Measurements from ENCODE around the gene ZNF195. TPM values are rescaled to one million over a fixed set of nuclear protein-coding genes. Genes with fewer than 3 reads are reported as not detected.

Gene ZNF195
- total RNA-seq, 1 experiment from 2014 or later, result 116 TPM

GRCh38 chr11:3357994-3358676 lies 20.8 kb downstream of the ZNF195 start:
- H3K23me2 ChIP-seq (ENCODE audit: insufficient read length, low read depth, low read length, poor library complexity, severe bottlenecking), result no peaks in the 10 kb centered on the region
- no peak overlapping the region for H2BK120ac ChIP-seq (ENCODE audit: low read depth, low read length, poor library complexity, severe bottlenecking)
- H3K23ac ChIP-seq (ENCODE audit: insufficient read length, low read depth, low read length), result no peak overlapping the region
- H3K18ac ChIP-seq (ENCODE audit: insufficient read length, low read depth, low read length), result no peak overlapping the region
- no peak overlapping the region for H3K9ac ChIP-seq (ENCODE audit: extremely low read depth, insufficient read length, low read length)
- no peak overlapping the region for H2BK5ac ChIP-seq (ENCODE audit: insufficient read length, low read length)
- H3K4me1 Mint-ChIP-seq, result no peaks in the 10 kb centered on the region
- peaks cover 69 to 71% (median 71%) of the 10 kb centered on the region in 3 experiments for H3K36me3 Mint-ChIP-seq (ENCODE audit: insufficient read depth in 1 of 3, low read depth in 3 of 3)
- peaks cover 19% of the 10 kb centered on the region for H3K27me3 Mint-ChIP-seq (ENCODE audit: low read depth)
- no peak for TF ChIP-seq CTCF (conservative IDR thresholded peaks at IDR 0.05)
- H2AK5ac ChIP-seq (ENCODE audit: insufficient read length, low read length), result no peak overlapping the region
- no peak overlapping the region for H2BK20ac ChIP-seq (ENCODE audit: low read depth, low read length, poor library complexity, severe bottlenecking)
- H2AFZ ChIP-seq (ENCODE audit: low read length), result no peak overlapping the region
- H3K27ac Mint-ChIP-seq, result no peak overlapping the region
- no peak overlapping the region for H3K4me3 Mint-ChIP-seq
- no peak for DNase-seq
- H4K8ac ChIP-seq (replicated peaks; ENCODE audit: insufficient read length, low read depth, low read length), result no peak overlapping the region
- peaks cover 59% of the 10 kb centered on the region for H3K9me3 ChIP-seq (ENCODE audit: control insufficient read depth, low read depth, low read length)
- H3K4me1 ChIP-seq (ENCODE audit: insufficient read depth, low read length), result no peaks in the 10 kb centered on the region
- H4K5ac ChIP-seq (ENCODE audit: insufficient read length, low read depth, low read length), result no peak overlapping the region
- no peaks in the 10 kb centered on the region for H3K79me2 ChIP-seq (ENCODE audit: insufficient read depth, low read length)
- no peak overlapping the region for H3K4ac ChIP-seq (ENCODE audit: low read depth, low read length)
- WGBS (ENCODE audit: extremely low coverage, insufficient read length, low lambda C conversion rate), result no CpG with 5 or more reads among the region's 11 CpGs
- no peak overlapping the region for H2BK12ac ChIP-seq (ENCODE audit: insufficient read length, low read depth, low read length)
- H3T11ph ChIP-seq (ENCODE audit: low read length), result no peak overlapping the region
- no peak overlapping the region for H3K56ac ChIP-seq (ENCODE audit: insufficient read length, low read depth, low read length)
- H3K14ac ChIP-seq (ENCODE audit: insufficient read depth, low read length), result no peak overlapping the region
- peaks cover 68 to 71% of the 10 kb centered on the region in 2 experiments for H3K9me3 Mint-ChIP-seq
- no peaks in the 10 kb centered on the region for H3K27me3 ChIP-seq (ENCODE audit: insufficient read depth, low read length)
- H4K91ac ChIP-seq (ENCODE audit: insufficient read length, low read depth, low read length), result no peak overlapping the region
- no peaks in the 10 kb centered on the region for H4K20me1 ChIP-seq (ENCODE audit: control insufficient read depth, insufficient read depth, insufficient read length)
- no peak overlapping the region for H3K27ac ChIP-seq (ENCODE audit: insufficient read length, low read depth, low read length)
- no peaks in the 10 kb centered on the region for H3K79me1 ChIP-seq (ENCODE audit: insufficient read depth, low read depth, low read length, poor library complexity, severe bottlenecking)
- no peak overlapping the region for H2BK15ac ChIP-seq (ENCODE audit: low read depth, low read length)
- H3K4me2 ChIP-seq (ENCODE audit: insufficient read depth, insufficient read length, low read length), result no peak overlapping the region

All from H9 (cell line).